Stimulated activated CD8-positive, alpha-beta memory T cell treated with anti-CD3 and anti-CD28 coated beads, Interleukin-15, amount 100 ng/mL, for 1 hour (primary cell): ENCODE data around the gene HIBADH.

Experiments
- DNase-seq: peaks from one replicate; pipeline ENCODE4 v3.0.0-alpha.2; 2020; ENCODE audit warnings: low read depth

HIBADH gene

DNA sequence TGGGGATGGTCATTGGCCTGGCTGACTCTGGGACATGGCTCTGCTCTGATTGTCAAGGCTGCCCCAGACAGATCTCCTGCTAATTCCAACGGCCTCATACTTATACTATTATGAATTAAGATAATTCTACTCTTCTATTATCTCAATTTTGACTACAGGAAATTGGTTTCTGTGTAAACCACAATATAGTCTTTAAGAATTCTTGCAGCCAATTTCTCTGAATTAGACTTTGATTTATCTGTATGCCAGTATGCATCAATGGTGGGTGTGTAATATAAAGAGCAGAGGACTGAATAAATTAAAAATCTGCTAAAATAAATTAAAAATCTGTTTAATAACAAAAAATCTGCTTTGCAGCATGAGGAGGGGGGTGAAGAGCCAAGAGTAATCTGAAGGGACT is 27.0 kb downstream of the HIBADH start:
- no peak for DNase-seq

DNA sequence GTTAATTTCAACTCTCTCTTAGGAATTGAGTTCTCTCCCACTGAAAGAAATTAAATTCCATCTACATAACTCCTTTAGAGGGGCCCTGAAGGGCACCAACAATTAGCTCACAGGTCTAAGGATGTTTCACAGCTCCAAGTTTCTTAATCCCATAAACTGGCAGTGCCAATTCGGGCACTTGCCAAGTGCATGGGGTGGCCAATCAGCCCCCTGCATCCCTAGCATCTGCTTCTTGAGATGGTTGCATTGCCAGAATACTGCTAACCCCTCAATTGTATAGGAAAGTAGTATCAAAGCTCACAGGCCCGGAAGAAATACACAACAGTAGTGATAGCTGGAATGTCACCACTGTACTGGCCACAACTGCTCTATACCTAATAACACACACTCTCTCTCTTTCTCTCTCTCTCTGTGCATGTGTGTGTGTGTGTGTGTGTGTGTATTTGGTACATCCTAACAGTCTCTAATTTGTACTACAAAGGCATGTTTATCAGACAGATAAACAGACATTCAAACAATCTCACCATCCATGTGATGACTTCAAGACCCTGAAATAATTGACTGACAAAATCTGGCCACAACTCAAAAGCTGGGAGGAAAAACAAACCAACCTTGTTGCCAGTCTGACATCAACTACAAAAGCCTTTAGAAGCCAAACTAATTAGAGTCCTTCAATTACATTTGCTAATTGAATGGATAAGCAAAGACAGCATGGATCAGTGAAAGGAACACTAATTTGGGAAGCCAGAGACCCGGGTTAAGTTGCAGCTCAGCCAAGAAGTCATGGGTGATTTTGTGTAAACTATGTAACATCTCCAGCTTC is 27.8 kb downstream of the HIBADH start:
- DNase-seq, result no peak

DNA sequence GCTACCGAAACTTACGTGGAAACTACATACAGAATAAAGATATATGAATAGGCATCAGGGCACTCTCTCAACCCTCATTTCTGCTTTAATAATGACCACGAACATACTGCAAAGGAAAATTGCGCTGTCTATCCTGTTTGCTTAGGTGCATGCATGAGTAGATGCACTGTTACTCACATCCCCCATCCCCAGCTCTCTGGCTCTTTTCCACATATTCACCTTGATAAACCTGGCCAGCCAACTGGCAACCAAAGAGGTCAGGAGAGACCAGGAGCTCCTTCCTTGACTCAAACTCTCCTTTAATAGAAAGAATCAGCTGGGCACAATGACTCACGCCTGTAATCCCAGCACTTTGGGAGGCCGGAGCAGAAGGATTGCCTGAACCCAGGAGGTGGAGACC is 29.6 kb downstream of the HIBADH start:
- no peak for DNase-seq

DNA sequence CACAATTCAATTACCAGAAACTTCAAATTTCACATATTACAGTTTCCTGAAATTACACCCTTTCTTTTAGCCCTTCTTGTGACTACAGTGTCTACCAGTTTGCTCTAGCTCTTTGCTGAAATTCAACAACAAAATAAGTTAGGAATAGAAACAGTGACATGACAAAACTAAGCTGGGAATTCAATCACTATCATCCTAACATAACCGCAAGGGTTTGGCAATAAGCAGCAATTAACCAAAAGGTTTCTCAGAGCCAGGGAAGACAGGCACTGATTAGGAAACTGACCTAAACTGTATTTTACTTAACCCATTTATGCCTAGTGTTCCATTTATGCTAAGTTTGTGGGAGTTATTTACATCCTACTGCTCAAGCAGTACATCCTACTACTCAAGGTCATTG is 31.3 kb downstream of the HIBADH start:
- no peak for DNase-seq

DNA sequence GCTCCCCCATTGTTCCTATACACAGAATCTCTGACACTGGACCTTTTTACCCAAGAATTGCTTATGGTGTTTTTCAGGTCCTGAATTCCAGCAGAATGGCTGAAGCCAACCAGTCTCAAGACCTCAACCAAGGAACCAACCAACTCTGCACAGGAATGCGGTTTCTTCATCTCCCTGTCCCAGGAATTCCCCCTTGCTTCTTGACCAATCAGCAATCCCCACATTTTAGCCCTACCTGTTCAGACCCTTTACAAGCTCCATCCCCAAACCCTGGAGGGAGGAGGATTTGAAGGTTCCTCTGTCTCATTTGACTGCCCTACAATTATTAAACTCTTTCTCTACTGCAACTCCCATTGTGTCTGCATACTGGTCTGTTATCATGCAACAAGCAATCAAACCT is 35.5 kb downstream of the HIBADH start:
- DNase-seq, result no peak

DNA sequence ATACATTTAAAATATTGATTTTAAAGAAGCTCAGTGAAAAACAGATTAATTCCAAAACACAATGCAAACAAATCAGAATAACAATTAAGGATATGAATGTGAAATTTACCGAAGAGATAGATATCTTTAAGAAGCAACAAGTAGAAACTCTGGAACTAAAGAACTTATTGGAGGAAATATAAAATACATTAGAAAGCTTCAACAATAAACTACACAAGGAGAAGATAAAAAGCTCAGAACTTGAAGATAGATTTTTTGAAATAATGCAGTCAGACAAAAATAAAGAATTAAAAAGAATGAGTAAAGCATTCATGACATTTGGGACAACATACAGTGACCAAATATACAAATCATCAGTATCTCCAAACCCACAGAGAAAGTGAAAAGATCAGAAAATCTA is 43.2 kb downstream of the HIBADH start:
- no peak for DNase-seq

DNA sequence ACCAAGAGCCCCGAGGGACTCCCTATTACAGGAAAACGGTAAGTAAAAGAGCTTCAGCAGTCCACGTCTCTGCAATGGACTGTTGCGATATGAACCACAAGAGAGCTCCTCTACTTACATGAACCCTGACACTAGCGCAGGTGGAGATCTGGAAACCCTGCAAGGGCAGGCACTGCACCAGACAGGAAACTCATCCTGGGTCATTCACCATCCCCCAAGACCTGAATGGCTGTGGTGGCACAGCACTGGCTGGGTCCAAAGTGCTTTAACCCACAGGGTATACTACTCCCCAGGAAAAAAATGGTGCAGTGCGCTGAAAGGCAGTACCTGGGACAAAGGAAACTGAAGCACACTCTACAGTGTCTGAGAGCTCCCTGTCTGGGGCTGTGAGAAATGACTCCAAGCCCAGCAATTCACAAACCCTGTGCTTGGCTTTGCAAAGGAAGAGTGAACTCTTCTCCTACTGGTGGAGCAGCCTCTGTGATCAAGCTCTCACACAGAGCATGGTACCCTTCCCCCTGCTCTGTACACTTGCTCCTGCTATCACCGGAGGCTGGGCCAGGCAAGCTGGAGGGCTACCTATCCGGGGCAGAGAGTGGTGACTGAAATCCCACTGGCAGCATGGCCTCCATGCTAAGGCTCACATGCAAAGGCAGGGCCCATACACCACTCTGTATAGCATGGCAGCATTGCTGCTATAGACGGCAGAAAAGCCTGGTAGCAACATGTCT is 44.9 kb downstream of the HIBADH start:
- no peak for DNase-seq

DNA sequence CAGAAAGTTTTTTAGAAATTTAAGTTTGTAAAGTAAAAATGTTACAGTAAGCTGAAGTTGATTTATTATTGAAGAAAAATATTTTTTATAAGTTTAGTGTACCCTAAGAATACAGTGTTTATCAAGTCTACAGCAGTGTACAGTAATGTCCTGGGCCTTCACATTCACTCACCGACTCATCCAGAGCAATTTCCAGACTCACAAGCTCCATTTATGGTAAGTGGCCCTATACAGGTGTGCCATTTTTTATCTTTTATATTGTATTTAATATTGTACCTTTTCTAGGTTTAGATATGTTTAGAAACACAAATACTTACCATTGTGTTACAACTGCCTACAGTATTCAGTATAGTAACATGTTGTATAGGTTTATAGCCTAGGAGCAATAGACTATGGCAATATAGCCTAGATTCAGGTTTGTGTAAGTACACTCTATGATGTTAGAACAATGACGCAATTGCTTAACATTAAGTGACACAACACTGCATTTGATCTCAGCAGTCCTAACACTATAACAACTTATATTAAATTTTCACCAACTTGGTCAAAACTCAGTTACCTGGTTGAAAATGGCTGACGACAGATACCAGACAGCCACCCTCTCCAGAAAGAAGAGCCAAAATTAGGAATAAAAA is 45.7 kb downstream of the HIBADH start:
- DNase-seq, result no peak

DNA sequence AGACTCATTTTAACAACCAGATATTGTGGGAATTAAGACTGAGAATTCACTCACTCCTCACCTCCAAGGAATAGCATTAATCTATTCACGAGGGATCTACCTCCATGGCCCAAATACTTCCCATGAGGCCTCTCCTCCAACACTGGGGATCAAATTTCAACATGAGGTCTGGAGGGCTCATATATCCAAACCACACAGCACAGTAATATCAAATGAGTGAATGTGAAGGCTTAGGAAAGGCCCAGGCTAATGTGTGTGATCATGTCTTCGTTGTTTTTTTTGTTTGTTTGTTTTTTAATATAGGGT is 46.5 kb downstream of the HIBADH start:
- no peak for DNase-seq

DNA sequence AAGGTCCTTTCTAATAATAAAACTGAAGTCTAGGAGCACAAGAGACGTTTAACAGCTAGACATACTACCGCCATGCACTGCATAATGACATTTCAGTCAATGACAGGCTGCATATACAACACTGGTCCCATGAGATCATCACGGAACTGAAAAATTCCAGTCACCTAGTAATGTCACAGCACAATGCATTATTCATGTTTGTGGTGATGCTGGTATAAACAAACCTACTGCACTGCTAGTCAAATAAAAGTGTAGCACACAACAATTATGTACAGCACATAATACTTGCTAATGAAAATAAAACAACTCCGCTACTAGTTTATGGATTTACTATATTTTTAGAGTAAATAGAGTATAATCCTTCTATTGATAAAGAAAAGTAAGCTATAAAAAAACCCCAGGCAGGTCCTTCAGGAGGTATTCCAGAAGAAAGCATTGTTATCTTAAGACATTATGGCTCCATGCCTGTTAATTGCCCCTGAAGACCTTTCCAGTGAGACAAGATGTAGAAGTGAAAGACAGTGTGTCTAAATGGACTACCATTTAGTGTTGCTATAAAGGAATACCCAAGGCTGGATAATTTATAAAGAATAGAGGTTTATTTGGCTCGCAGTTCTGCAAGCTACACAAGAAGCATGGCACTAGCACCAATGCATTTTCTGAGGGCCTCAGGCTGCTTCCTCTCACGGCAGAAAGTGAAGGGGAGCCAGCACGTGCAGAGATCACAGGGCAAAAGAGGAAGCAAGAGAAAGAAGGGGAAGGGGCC is 47.1 kb downstream of the HIBADH start:
- no peak for DNase-seq

DNA sequence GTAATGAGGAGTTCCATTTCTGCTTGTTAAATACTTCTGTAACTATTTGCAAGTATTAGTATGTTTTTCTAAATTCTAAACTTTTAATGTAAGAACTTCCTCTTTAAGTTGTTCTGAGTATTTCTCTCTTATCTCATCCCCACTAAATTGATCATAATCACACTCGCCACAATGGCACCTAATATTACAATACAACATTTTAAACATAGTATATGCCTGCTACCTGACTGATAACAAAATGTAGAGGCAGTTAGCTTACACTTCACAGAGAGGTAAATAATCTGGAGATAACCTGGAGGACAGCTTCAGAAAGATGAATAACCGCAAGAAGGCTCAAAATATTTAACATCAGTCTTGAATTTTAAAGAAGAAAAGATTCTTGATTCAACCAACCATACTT is 48.6 kb downstream of the HIBADH start:
- DNase-seq, result no peak

DNA sequence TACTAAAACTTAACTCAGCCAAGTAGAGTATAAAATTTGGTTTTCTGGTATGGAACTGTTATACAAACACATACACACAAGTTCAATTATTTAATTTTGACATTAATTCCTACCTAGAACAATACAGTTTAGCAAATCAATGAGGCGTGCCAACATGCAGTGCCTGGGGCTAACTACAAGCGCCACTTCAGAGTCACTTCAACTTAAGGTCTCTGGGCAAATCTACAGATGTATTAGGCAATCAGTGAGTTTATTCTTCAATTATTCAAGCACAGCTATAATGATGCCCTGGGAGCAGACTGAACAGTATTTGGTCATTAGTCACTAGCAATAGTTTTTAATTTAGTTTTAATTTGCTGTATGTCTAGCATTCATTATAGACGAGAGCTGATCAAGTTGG is 51.6 kb downstream of the HIBADH start:
- no peak for DNase-seq

DNA sequence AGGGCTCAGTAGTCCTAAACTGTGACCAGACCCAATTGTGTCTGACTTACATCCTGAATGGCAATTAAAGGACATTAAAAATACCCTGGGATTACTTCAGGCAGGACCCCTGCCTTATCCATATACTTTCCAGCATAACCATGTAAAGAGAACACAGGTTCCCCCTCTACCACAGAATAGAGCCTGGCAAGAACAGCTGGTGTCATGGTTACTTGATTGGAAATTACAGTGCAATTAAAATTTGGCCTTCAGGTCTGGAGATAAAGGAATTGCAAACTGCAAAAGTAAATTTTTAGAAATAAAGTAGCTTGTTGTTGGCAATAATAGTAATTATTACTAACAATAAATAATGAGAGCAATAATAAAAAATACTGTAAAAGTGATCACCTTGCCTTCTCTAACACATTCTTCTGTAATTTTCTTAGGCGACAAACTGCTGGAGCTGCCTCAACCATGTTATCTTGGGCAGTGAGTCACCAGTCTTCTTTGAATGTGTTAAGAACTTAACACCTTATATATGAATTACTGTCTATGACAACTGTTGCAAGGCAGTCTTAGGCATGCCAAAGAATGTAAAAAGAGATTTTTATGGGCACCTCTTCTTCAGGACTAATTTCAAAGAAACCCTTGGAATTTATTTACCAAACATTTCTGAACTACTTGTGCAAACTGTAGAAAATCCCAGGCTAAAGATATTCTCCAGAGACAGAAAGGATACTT is 53.7 kb downstream of the HIBADH start:
- no peak for DNase-seq

DNA sequence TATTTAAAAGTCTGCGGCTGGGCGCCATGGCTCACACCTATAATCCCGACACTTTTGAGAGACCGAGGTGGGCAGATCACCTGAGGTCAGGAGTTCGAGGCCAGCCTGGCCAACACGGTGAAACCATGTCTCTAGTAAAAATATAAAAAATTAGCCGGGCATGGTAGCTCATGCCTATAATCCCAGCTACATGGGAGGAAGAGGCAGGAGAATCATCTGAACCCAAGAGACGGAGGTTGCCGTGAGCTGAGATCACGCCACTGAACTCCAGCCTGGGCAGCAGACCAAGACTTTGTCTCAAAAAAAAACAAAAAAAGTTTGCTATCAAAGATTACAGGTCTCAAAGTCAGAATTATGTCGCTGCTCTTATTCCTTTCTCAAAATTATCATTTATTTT is 55.5 kb downstream of the HIBADH start:
- no peak for DNase-seq

DNA sequence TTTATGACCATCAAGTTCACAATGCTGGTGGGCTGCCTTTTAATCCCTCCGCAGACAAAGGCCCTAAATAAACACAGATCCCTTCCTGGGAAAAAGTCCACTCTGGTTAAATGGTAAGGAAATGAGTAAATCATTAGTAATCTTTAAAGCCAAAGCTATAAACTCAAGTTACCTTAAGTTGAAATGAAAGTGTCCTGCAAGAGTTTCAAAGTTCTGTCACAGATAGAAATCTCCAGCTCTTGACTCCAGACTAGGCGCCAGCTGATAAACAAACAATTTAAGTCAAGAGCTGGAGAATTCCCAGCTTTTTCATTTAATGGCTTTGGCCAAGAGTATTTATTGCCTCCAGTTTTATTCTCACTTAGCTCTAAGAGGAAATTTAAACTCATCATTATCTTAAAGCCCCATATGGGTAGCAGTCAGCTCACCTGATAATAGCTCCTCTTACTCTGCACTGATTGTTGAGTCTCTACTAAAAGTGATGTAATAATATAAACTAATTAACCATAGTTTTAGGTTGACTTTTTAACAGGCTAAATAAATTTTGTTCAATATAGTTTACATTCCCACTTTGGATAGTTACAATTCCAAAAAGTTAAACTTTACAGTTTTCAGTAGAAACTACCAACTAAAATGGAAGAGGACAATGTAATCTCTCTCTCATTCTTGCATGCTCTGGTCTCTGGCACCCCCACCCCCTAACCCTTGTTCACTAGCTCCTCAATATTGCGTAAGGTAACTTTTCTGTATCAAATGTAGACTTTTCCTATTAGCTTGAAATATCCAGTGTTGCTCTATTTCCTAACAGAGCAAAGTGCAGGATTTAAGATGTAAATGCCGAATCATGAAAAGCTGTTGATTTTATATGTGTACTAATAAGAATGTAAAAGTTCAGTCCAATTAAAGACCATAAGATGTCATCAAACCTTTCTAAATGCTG is 56.1 kb downstream of the HIBADH start:
- no peak for DNase-seq

DNA sequence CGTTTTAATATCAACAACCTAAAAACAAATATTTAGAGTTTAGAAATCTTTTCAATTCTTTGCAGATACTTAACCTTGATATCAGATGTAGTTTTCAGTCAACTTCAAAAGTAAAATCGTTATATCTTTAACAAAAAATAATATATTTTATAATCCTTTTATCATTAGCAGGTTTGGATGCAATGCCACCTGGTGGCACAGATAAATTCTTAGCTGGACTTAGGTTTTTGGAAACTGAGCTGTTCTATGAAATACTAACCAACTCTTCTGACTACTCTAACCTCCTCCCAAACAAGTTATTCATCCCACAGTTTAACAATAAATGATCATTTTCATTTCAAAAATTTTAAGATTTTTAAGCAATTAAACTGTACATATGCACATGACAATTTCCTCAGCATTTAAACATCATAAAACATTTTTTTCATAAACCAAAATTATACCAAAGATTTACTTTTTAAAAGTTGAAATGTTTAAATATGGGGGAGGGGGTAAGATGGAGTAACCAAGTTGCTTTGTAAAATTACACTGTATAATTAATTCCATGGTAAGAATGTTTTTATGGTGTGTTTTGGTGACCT is 56.9 kb downstream of the HIBADH start:
- no peak for DNase-seq

DNA sequence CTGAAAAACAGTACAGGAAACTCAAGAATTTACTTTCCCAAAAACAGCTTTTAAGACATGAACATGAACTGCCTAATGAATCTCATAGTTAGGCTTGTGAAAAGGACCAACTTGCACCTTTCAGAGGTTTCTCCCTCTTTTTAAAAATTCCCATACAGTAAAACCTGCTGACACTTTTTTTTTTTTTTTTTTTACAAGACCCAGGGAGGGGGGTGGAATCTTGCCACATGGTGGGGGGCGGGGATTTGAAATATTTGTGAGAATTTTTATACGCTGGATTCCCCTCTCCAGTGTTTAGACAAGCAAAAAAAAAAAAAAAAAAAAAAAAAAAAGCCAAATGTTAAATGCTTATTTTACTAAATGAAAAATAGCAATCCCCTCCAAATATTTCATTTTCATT is 57.4 kb downstream of the HIBADH start:
- no peak for DNase-seq

DNA sequence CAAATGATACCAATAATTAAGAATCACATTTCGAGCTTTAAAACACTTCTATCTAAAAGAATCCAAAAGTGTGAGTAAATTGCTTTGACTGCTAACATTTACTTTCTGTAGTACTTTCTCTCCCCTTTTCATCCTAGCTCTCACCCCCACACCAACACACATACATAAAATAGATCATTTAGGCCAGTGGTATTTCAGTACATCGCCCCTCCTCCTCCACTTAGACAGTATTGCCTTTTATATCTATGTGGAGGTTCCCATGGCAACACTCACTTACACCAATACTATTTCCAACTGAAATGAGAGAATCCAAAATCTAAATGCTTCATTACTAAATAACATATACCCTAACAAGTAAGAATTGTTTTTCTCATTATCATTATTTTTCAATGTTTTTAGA is 58.9 kb downstream of the HIBADH start:
- DNase-seq, result no peak

DNA sequence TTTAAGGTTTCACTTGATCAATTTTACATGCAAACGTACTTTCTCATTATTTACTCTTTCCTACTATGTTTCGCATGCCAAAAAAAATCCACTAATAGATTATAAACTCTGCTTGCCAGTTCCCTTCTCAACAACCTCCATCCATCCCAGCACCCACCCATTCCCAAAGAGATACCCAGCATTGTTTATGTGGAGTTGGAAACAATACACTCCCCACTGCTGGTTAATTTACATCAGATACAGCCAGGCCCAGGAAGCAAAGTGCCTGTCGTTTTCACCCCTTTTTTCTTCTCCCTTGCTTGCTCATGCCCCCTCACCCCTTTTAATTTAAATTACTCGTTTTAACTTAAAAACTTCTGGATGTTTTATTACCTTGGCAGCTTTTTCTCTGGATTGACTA is 59.9 kb downstream of the HIBADH start:
- no peak for DNase-seq

DNA sequence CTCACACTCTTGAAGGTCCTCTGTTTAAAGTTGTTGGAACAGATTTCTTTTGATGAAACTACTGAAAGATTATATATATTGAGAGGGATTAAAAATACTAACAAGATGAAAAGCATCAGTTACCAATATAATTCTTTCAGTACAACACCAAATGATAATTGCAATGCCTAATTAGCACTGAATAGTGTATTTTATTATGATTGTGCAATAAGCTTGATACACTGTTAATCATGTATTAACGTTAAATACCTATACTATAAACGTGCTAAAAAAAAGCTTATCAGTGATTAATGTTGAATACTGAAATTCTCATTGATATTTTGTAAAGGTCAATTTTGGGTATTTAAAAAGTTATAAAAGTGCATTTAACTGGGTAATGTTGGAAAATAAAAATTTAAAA is 61.5 kb downstream of the HIBADH start:
- no peak for DNase-seq

DNA sequence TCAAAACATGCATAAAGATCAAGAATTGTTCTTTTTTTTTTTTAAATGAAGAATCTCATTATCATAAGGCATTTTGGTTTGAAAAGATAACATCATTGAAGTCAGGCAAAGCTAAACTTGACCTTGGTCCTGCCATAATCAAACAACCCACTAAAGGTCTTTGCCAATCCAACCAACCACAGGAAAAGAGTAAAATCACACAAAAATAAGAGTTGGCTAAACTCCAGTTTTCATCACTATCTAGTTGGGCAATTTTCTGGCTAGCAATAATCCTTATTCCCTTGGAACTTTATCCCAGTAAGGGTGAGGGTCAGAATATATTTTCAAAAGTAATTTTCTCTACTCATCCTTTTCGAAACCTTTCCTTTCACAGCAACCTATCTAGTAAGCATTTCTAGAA is 62.4 kb downstream of the HIBADH start:
- no peak for DNase-seq
